Spleen (tissue), 7 donors: Measurements from ENCODE around the gene PANX2.

Experiments
- CTCF ChIP-seq, 11 experiments: fragments of 200-600 bp in 7 of 11; fragments of 450-650 bp in 4 of 11; sonication (generic) in 4 of 11; IDR thresholded peaks in 8 of 11; conservative IDR thresholded peaks in 3 of 11; 1 replicate in 7 of 11; 2 replicates in 4 of 11; pipeline versions ENCODE4 v1.4.0 to v1.8.0; 2016 to 2021; ENCODE audit warnings: antibody characterized with exemption in 11 of 11, inconsistent platforms in 4 of 11, mild to moderate bottlenecking in 1 of 11
- POLR2A ChIP-seq, 3 donors: fragments of 450-650 bp; IDR thresholded peaks; one replicate each; pipeline ENCODE4 v1.5.1; 2017; ENCODE audit warnings: antibody characterized with exemption in 3 of 3, mild to moderate bottlenecking in 1 of 3
- POLR2AphosphoS5 ChIP-seq, 3 donors: sonication (generic); formaldehyde crosslinking; IDR thresholded peaks; one replicate each; pipeline ENCODE4 v1.5.1; 2017; ENCODE audit warnings: antibody characterized with exemption in 3 of 3
- donor health status: DM: no; HTN: no; CAD: no; lungs with moderate emphysema.
- donor health status: DM: no; HTN: no; CAD: no.
- donor health status: DM: no; HTN: no; CAD: no.

GRCh38 chr22:50203288-50203687 lies 32.8 kb downstream of the PANX2 start:
- TF ChIP-seq CTCF (IDR thresholded peaks at IDR 0.05 in 8 of 11, conservative IDR thresholded peaks at IDR 0.05 in 3 of 11): no peak
- no peak for TF ChIP-seq POLR2AphosphoS5 (IDR thresholded peaks at IDR 0.05)
- no peak for TF ChIP-seq POLR2A (IDR thresholded peaks at IDR 0.05)
